Activated T-helper 1 cell treated with Interleukin-2 at 50 U/mL for 16 hours (primary cell): Measurements from ENCODE around the gene SPTBN2.
"Not testable (repeated sequence)": the region's sequence is repeated elsewhere in the genome, so short reads cannot be mapped to it uniquely, and the experiment has no call there.

ENCODE experiments used
- DNase-seq: peaks from one replicate; pipeline ENCODE4 v3.0.0-alpha.2; 2020; ENCODE audit warnings: low read depth

Gene SPTBN2

DNA sequence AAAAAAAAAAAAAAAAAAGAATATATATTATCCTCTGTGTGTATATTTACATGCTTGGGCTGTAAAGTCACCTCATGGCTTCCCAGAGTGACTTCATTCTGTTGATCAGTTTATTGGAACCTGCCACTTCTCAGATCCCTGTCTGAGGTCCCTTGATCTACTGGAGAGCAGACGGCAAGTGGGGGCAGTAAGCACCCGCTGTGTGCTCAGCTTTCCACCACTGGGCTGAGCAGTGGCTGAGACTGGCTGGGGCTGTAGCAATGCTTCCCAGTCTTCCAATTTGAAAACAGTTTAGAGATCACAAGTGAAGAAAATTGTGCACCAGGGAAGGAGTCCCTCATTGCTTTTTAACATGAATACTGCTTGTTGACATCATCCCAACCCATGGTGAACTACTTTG lies 44.4 kb downstream of the SPTBN2 start:
- no peak for DNase-seq

GRCh38 chr11:66683877-66684276 lies 45.1 kb downstream of the SPTBN2 start:
- DNase-seq: no peak

DNA sequence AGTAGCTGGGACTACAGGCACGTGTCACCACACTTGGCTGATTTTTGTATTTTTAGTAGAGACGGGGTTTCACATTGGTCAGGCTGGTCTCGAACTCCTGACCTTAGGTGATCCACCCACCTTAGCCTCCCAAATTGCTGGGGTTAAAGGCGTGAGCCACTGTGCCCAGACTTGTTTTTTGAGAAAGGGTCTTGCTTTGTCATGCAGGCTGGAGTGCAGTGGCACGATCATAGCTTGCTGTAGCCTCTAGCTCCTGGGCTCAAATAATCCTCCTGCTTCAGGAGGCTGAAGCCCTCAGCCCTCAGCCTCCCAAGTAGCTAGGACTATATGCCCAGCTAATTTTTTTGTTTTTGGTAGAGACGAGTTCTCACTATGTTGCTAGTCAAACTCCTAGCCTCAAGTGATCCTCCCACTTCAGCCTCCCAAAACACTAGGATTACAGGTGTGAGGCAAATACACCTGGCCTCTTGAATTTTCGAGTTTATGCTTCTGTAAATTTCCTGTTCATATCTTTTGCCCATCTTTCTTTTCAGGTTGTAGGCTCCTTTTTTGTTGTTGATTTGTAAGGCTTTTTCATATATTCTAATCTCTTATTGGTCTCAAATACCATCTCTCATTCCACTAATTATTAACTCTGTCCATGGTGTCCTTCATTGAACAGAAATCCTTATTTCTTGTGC lies 47.9 kb downstream of the SPTBN2 start:
- no peak for DNase-seq

DNA sequence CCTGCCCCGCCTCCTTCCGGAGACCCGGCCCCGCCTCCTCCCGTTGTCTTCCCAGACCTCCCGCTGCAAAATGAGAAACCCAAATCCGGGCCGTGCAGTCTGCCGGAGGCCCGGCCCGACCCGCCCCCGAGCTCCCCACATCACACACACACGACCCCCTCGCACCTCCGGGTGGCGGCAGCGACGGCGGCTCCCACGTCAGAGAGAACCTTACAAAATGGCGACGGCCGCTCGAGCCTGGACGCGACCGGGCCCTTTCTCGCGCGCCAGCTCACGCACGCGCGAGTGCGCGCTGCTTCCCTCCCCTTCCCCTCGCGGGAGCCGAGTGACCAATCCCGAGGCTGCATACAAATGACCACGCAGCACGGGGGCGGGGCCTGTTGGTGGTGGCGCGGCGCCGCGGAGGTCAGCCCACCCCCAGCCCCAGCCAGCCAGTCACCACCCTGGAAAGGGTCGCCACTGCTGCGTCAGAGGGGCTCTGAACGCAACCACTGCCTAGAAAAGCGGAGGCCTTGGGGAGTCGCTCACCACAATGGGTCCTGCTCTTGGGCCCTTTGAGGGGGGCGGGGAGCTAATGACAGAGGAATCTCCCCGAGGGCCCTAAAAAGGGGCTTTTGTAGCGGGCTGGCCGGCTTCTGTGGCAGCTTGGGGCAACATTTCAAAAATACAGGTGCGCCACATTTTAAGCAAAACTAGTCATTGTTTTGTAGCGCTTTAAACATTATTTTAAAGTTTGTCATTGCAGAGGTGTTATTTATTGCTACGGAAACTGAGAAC lies 51.2 kb downstream of the SPTBN2 start, which contains the start of gene RBM4B:
Gene RBM4B (minus strand): TSS at position 289 of the 777 bp plus-strand sequence. CDS start 808 bp downstream, outside the sequence.
- DNase-seq: peak; percentile 92

DNA sequence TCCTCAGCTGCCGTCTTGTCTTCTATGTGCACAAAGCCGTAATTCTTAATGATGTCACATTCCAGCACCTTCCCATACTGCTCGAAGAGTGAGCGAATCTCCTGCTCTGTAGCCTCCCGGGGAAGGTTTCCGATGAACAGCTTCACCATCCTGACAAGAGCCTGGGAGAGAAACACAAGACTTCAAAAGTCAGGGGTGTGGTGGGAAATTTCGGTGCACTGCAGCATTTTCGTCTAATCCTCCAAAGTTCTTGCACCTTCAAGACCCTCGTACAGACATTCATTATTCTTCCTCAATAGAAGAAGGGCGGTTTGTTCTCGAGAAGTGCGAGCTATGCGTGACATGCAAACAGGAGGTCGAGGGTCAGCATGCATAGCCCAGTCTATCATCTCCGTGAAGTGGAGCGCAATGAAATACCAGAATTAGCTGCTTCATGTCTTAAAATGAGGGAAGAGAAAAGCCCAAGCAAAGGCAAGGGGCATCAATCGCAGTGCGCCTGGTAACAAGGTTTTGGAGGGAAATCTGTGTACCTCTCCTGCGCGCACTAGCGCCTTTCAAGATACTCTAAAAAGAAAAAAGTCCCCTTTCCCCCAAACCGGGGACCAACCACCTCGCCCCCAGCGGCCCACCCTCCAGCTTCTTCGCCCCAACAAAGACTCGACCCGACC lies 52.0 kb downstream of the SPTBN2 start:
- DNase-seq: no peak

DNA sequence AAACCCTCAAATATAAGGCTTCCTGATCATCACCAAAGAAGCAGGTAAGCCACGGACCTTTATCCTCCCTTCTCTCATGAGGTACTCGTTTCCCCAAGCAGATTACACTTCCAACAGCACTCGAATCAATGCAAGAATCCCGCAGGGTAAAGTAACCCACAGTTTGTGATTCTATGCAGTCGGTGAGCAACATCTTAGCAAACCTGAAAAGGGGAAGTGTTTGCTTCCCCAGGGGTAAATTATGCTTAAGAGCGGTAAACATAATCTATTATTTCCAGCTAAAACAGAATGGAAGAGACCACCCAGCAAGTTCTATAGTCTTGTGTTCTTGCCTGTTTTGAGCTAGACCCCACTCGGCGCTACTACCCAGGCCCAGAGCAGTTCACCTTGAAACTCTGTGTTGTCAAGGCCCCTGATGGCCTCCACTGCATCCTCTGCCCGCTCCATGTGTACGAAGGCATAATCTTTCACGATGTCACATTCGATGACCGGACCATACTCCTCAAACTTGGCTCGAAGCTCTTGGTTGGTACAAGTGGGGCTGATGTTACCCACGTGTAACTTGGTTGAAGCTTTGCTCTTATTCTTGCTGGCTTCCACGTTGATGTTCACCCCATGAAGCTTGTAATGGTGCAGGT lies 52.6 kb downstream of the SPTBN2 start:
- no peak for DNase-seq

DNA sequence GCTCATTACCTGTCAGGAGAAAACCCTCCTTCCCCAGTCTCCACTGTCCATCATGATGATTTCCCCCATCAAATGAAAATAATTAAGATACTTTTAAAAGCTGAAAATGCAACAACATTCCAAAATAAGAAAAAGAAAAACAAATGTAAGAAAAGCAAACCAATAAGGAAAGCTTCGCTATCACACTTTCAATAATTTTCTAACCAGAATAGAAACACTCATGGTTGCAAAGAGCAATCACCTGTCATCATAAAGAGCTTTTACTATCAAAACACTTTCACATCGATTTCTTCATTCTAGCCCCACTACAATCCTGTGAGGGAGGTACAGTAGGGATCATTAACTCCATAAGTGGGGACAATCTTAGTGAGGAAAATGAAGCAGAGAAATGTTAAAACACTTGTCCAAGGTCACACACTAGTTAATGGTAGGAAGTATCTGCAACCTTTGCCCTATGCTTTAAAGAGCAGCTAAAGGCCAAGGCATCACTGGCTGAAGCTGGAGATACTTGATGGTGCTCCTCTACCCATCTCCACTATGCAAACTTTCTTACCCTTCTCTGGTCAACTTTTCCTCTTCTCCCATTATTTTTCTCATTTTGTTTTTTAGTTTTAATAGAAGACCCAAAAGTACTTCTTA lies 53.9 kb downstream of the SPTBN2 start:
- no peak for DNase-seq

DNA sequence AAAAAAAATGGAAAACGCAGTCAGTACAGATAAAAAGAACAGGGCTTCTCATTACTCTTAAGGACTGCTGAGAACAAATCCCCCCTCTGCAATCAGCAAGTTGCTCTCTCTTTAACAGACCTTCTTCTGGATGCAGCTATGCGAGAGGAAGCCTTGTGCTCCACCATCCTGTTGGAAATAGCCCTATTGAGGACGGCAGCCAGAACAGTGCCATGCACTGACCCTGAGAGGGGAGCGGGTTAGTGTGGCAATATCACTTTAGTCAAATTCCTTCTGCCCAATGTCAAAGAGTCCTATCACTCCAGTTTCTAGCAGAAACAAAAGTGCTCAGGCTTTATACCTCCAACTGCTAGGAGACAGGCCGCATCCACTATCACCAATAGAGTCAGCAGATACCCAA lies 58.2 kb downstream of the SPTBN2 start:
- no peak for DNase-seq

DNA sequence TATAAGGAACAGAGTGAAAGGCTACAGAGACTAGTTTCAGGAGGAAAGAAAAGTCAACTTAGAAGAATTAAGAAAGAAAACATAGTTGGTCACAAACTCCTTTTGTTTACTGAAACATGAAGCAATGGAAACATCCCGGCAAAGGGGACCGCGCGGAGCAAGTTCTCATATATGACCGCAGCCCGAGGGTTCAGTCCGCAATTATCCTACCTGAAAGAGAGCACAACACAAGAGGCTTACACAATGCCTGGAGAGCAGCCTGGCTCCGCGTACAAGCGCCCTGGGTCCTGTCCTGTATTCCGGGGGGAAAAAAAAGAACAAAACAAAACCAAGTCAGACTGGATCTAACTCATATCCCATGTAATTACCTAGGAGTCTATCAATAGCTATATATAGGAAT lies 63.6 kb downstream of the SPTBN2 start:
- DNase-seq: no peak

- no peak for DNase-seq
Measured at GRCh38 chr11:66663741-66664296, 65.2 kb downstream of the SPTBN2 start.

- DNase-seq: no peak
Measured at GRCh38 chr11:66659763-66660162, 69.3 kb downstream of the SPTBN2 start.

GRCh38 chr11:66653123-66653522 lies 75.9 kb downstream of the SPTBN2 start:
- DNase-seq: no peak

- no peak for DNase-seq
Measured at GRCh38 chr11:66652651-66653050, 76.4 kb downstream of the SPTBN2 start.

DNA sequence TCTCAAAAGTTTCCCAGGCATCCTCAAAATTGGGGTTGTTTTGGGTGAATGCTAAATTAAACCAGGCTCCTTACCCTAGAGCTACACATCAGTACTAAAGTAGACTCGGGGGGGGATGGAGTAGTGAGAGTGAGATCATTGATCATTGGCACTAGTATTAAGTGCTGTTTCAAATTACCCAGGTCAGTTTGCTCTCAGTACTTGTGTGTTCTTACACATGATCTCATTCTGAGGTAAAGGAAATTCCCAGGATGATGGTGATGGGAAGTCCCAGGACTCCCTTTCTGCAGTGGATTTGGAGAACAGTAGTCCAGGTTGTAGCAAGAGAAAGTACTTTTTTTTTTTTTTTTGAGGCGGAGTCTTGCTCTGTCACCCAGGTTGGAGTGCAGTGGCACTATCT lies 78.0 kb downstream of the SPTBN2 start:
- DNase-seq: no peak

DNA sequence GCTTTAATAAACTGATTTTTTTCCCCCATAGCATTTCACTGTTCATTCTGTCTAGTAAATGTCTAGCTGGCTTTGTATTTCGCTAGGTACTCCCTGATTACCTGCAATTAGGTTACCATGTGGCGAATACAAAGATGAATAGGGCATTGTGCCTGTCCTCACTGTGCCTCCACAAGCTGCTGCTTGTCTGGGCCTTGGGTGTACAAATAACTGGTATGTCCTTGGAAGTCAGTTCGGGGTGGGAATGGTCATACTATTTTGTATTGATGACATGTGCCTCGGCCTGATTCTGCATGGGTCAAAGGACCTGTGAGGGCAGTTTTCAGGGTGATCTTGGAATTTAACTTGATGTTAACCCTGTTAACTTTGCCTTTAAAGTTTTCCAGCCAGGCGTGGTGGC lies 79.1 kb downstream of the SPTBN2 start:
- no peak for DNase-seq

GRCh38 chr11:66646828-66647227 lies 82.2 kb downstream of the SPTBN2 start:
- DNase-seq: no peak

GRCh38 chr11:66643745-66644437 lies 85.1 kb downstream of the SPTBN2 start:
- DNase-seq: no peak

- no peak for DNase-seq
Measured at GRCh38 chr11:66641834-66642233, 87.2 kb downstream of the SPTBN2 start.

- DNase-seq: not testable (repeated sequence)
Measured at GRCh38 chr11:66639814-66640340, 89.1 kb downstream of the SPTBN2 start.

DNA sequence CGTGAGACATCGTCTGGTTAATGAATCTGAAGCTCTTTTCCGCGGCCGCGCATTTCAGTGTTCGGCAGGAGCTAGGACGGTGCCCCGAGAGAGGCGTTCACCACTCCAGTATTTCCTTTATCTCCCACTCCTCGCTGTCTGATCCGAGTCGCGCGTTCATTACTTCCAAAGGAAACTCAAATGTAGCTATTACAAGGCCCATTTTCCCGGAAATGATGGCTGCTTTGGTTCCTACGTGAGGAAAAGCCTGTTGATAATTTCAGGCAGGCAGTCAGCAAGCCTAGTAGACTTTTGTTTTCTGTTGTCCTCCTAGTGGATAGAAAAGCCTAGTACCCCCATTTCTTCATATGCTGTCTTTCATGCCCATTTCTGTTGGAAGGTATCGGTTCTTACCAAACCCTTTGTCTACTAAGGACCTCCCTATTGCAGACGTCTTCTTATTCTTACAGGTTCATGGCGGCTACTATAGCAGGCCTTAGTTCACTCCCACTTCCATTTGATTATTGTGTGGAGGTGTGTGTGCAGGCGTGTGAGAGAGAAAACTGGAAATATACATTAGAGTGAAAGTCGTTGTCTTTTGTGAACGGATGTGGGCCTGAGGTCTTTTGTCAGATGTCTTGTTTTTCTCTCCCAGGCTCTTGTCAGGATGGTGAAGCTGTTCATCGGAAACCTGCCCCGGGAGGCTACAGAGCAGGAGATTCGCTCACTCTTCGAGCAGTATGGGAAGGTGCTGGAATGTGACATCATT lies 89.8 kb downstream of the SPTBN2 start:
- no peak for DNase-seq
